ENCODE data around the gene SLC25A42.

GRCh38 chr19:19123386-19123785, 59.6 kb downstream of the SLC25A42 start:
- TF ChIP-seq POLR2A (IDR thresholded peaks at IDR 0.05; ENCODE audit: low read length) (no peak), GATA1 (IDR thresholded peaks at IDR 0.05; ENCODE audit: low read depth, low read length) (no peak)
